Lower leg skin (tissue), 4 donors: Measurements from ENCODE around the gene TAGLN3. TPM values are rescaled to one million over a fixed set of nuclear protein-coding genes. Genes with fewer than 3 reads are reported as not detected.

Experiments used
- DNase-seq, 2 donors: peaks; one replicate each; pipeline ENCODE4 v3.0.0-alpha.2; 2019; ENCODE audit warnings: low spot score in 2 of 2
- H3K4me3 ChIP-seq: fragments of 200-600 bp; sonication (generic); 2 replicates; pipeline ENCODE4 v1.5.1; 2017; ENCODE audit warnings: mild to moderate bottlenecking, low read depth; ENCODE audit not compliant: poor library complexity, severe bottlenecking
- CTCF ChIP-seq, 3 donors: fragments of 450-650 bp; IDR thresholded peaks; one replicate each; pipeline ENCODE4 v1.5.1; 2016; ENCODE audit warnings: antibody characterized with exemption in 3 of 3, mild to moderate bottlenecking in 3 of 3, moderate library complexity in 2 of 3
- POLR2A ChIP-seq, 2 donors: fragments of 450-650 bp; IDR thresholded peaks; one replicate each; pipeline ENCODE4 v1.6.1; 2016 to 2017; ENCODE audit warnings: antibody characterized with exemption in 2 of 2, mild to moderate bottlenecking in 1 of 2, moderate library complexity in 1 of 2
- WGBS, 2 donors: methylation state at CpG; one replicate each; pipeline ENCODE4 v1.1.5; 2018; 5-methylcytosine and 5-hydroxymethylcytosine counted together
- intact Hi-C: fragments of 100-400 bp; cut with DNase I; formaldehyde crosslinking; loops from one replicate; pipeline ENCODE4 v1.15.0; 2023; ENCODE audit warnings: low total_unique reads
- total RNA-seq, 4 donors: library from RNA; depleted of rRNA; stranded (reverse); fragments of >200 nt; gene quantifications; one replicate each; pipeline ENCODE4 v1.1.0, GENCODE V29; 2016

TAGLN3 gene
- total RNA-seq, 4 donors from 2014 or later, result 0.37 to 0.68 TPM; not detected in 2

DNA sequence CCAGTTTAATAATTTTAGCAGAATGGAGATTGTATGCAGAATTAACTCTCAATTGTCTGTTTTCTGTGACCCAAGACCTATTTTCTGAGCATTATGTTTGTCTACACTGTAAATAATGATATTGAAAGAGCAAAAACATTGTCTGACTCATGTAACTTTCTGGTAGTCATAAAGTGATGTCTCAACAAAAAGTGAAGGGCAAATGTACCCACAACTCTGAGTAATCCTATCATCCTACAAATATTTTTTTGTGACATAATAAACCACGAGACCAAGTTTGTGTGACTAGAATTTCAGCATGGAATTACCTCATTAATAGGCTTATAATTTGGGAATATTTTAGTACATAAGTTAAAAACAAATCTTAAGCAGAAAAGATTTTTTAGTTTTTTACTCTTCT lies 35.3 kb upstream of the TAGLN3 start:
- WGBS, 2 donors, result 72 to 74% methylated on average over 1 of the region's 1 CpG
- intact Hi-C loops, result loop anchor here (10.0 kb wide), 1 partner anchor 99 kb away; no protein-coding TSS in a partner anchor

GRCh38 chr3:111965484-111965883 lies 33.2 kb upstream of the TAGLN3 start:
- DNase-seq, result no peak
- H3K4me3 ChIP-seq, result no peak overlapping the region
- WGBS, 2 donors, result 93 to 95% methylated on average over 2 of the region's 2 CpGs
- TF ChIP-seq CTCF (IDR thresholded peaks at IDR 0.05), result no peak
- TF ChIP-seq POLR2A (IDR thresholded peaks at IDR 0.05), result no peak
- intact Hi-C loops, result loop anchor here (5.0 to 10.0 kb wide), 2 partner anchors 101 to 248 kb away; no protein-coding TSS in a partner anchor

More for the DNA sequence above, 35.3 kb upstream of the TAGLN3 start:
- DNase-seq, result no peak
- TF ChIP-seq POLR2A (IDR thresholded peaks at IDR 0.05), result no peak
- TF ChIP-seq CTCF (IDR thresholded peaks at IDR 0.05), result no peak
- H3K4me3 ChIP-seq, result no peak overlapping the region

GRCh38 chr3:111967068-111967467 lies 31.7 kb upstream of the TAGLN3 start:
- no peak overlapping the region for H3K4me3 ChIP-seq
- no peak for TF ChIP-seq POLR2A (IDR thresholded peaks at IDR 0.05)
- no peak for TF ChIP-seq CTCF (IDR thresholded peaks at IDR 0.05)
- intact Hi-C loops, result loop anchor here (5.0 to 10.0 kb wide), 2 partner anchors 102 to 250 kb away; no protein-coding TSS in a partner anchor
- DNase-seq, result no peak
- 31 to 32% methylated on average over 3 of the region's 3 CpGs for WGBS, 2 donors

GRCh38 chr3:111967651-111968274 lies 31.0 kb upstream of the TAGLN3 start:
- H3K4me3 ChIP-seq, result no peak overlapping the region
- TF ChIP-seq POLR2A (IDR thresholded peaks at IDR 0.05), result no peak
- peak in 1 of 3 donors; percentile 91 for TF ChIP-seq CTCF (IDR thresholded peaks at IDR 0.05)
- DNase-seq, result peak; percentile 88 to 96
- 5 to 6% methylated on average over 8 of the region's 8 CpGs for WGBS, 2 donors
- intact Hi-C loops, result loop anchor here (5.0 to 10.0 kb wide), 2 partner anchors 103 to 250 kb away; no protein-coding TSS in a partner anchor

DNA sequence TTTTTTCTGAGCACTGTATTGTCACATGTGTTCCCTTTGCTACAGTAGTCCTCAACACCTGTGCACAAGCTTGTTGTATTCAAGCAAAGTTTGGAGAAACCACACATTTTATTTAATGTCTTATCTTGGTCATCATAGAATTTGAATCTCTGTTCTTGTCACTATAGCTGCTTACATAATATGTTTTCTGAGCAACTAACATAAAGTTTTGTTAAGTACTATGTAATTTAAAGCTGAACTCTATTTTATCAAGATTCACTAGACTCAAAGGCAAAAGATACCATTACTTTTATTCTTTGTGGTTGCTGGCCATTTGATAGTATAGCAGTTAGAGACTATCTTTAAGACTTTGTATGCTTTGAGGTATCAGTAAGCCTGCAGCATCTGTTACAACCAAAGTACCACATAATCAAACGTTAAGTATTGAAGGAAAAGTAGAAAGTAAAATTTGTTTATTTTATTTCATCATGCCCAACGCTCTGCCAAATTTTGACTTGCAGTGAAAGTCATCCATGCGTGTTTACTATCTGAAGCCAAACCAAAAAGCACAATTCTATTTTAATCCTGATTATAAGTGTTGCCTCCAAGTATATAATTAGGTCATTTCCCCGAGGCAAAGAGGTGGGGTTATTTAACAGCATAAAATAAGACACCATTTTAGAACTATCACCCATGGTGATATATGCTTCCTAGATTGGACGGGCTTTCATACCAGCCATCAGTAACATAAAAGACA lies 30.2 kb upstream of the TAGLN3 start:
- no peak overlapping the region for H3K4me3 ChIP-seq
- 36% methylated on average over 5 of the region's 5 CpGs for WGBS, 2 donors
- intact Hi-C loops, result loop anchor here (5.0 to 10.0 kb wide), 2 partner anchors 104 to 251 kb away; no protein-coding TSS in a partner anchor
- no peak for DNase-seq
- TF ChIP-seq CTCF (IDR thresholded peaks at IDR 0.05) (no peak), POLR2A (IDR thresholded peaks at IDR 0.05) (no peak)
